AG10803 (cell line): ENCODE measurements around the gene CCDC47.

Experiments
- DNase-seq: peaks from one replicate; pipeline ENCODE4 v3.0.0; 2010; ENCODE audit warnings: low read depth
- H3K4me3 ChIP-seq: 2 replicates; pipeline ENCODE4 v1.5.1; 2011; ENCODE audit warnings: mild to moderate bottlenecking, low read length, control low read depth
- TF ChIP-seq, protein P1 (sequence below): conservative IDR thresholded peaks from 2 replicates; pipeline ENCODE4 v1.5.1; 2011; ENCODE audit warnings: mild to moderate bottlenecking, low read length, control low read depth, inconsistent platforms

CCDC47 gene

DNA sequence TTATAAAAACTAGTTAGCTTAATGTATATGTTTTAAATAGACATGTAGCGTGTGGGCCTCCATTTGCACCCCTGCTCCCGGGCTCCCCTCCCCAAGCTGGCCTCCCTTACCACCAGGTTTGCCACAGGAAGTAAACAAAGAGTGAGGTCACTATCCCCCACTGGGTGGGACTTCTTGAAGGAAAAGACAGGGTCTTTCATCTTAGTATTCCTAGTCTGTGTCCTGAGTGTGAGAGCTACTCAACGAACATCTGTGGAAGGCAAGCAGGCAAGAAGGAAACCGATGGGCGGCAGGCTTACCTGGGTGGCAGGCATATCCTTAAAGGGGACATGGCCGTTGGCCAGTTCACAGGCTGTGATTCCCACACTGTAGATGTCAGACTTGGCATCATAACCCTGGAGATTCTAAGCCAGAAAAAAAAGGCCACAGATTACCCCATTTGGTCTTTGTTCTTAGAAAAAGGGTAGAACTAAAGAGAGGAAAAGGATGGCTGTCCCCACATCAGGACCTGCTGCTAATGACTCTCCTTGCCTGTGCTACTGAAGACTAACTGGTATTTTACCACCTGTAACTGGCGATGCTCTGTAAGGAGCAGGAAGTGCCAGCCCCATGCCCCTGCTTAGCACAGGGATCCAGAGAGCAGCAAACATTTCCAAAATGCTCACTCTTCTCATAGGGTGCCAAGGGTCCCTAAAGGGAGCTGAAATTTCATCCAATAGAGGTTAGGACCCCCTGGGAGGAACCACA is 66.9 kb downstream of the CCDC47 start:
- DNase-seq = no peak
- H3K4me3 ChIP-seq = no peak overlapping the region
- TF ChIP-seq, protein P1, sequence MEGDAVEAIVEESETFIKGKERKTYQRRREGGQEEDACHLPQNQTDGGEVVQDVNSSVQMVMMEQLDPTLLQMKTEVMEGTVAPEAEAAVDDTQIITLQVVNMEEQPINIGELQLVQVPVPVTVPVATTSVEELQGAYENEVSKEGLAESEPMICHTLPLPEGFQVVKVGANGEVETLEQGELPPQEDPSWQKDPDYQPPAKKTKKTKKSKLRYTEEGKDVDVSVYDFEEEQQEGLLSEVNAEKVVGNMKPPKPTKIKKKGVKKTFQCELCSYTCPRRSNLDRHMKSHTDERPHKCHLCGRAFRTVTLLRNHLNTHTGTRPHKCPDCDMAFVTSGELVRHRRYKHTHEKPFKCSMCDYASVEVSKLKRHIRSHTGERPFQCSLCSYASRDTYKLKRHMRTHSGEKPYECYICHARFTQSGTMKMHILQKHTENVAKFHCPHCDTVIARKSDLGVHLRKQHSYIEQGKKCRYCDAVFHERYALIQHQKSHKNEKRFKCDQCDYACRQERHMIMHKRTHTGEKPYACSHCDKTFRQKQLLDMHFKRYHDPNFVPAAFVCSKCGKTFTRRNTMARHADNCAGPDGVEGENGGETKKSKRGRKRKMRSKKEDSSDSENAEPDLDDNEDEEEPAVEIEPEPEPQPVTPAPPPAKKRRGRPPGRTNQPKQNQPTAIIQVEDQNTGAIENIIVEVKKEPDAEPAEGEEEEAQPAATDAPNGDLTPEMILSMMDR = no peak

DNA sequence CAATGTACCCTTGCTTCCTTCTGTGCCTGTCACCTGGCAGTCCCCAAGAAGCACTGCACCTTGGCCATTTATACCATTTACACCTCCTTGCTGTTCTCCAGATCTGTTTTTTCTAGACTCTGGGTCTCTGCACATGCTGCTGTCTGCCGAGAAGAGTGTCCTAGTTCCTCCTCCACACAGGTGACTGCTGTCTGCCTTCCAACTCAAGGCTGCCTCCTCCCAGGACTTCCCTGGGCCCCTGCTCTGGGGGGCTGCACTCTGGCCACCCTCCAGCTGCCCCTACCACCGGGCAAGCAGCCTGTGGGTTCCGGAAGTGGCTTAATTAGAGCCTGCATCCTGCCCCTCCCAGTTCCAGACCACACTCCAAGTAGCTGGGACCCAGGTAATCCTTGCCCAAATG is 67.7 kb downstream of the CCDC47 start:
- TF ChIP-seq, protein P1 = no peak
- DNase-seq = no peak
- H3K4me3 ChIP-seq = no peak overlapping the region

DNA sequence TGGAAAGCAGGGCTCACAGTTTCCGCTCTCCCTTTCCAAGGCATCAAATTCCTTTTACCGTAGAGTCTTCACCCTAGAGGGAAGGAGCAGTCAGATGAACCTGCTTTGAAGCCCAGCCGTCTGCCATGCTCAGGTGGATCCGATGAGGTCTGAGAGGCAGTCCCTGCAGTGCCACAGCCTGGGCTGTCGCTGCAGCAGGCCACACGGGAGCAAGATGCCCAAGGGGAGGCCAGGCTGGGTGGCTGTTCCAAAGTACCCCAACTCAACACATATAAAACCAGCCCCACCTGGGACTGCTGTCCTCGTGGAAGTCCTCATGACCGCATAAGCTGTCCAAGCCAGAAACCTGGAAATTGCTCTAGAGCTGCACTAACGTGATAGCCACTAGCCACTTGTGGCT is 68.6 kb downstream of the CCDC47 start:
- no peak overlapping the region for H3K4me3 ChIP-seq
- TF ChIP-seq, protein P1 = no peak
- DNase-seq = no peak

DNA sequence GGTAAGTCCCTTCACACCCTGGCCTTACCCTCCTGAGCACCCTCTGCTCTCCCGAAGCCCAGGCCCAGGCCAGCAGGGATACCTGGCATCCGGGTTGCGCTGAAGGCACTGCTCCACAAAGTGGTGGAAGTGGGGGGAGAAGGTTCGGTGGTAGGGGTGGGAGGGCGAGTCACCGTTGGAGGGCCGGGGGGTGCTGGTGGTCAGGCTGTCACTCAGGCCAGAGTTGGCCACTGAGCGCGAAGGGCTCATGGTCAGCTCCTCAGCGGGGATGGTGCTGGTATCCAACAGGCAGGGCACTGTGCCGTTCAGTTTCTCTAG is 69.2 kb downstream of the CCDC47 start:
- TF ChIP-seq, protein P1 = no peak
- no peak overlapping the region for H3K4me3 ChIP-seq
- DNase-seq = no peak

DNA sequence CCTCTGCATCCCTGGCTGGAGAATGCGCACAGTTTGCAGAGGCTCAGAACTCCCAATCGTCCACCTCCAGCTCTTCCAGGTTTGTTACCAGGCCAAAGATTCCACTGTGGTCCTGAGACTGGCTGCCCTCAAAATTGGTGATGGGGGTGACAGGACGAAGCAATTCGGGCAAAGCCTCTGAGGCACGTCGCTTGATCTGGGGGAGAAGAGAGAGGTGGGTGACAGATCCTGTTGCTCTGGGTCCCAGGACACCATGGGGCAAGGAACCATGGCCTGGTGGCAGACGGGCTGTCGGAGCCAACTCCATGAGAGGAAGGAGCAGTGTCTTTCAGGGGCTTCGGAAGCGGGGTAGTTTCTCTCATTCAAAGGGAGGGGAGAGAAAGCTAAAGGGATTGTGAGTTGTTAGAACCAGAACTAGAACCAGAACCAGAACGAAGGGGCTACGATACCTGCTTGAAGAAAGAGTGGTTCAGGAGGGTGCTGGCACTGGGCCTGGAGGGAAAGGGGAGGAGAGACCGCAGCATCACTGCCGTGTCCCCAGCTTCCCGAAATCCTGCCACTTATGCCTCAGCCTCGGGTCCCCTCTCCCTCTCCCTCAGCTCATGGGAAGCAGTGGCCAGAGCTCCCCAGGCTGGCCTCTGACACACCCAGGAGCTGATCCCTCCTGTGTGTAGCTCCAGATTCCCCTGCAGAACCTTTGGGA is 69.7 kb downstream of the CCDC47 start:
- no peak overlapping the region for H3K4me3 ChIP-seq
- no peak for DNase-seq
- TF ChIP-seq, protein P1 = no peak

DNA sequence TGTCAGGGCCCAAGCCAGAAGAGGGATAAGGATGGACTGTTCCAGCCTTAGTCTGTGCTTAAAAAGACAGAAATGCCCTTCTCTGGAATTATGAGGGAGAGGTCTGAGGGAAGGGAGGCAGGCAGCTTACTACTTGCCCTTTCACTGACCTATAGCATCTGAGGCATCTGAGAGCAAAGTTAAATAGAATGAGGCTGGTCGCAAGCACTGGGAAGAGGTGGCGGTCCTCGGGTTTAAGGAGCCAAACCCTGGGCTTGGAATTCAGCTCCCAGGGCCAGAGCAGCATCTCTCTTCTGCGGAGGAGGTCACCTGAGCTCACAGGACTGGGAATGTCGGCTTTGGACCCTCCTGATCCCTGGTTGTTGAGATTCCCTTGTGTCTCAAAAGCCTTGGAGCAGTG is 70.4 kb downstream of the CCDC47 start:
- no peak overlapping the region for H3K4me3 ChIP-seq
- DNase-seq = no peak
- TF ChIP-seq, protein P1 = no peak

DNA sequence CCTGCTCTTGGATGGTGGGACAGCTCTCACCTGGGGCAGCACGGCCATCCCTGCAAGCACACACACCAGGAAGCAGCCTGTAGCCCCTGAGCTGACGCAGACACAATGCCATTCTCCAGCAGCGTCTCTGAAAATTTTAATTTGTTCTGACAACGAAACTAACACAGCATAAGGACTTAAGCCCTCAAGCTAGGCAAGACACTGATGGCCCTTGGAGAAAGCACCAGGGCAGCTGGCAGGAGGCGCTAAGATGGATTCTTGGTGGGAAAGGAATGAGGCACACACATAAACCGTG is 70.7 kb downstream of the CCDC47 start:
- TF ChIP-seq, protein P1 = no peak
- no peak overlapping the region for H3K4me3 ChIP-seq
- no peak for DNase-seq
